BE2C (cell line): ENCODE results near the gene CREB3L1.

Experiments
- DNase-seq: peaks from one replicate; pipeline ENCODE4 v3.0.0-alpha.2; 2020
- H3K27me3 ChIP-seq: fragments of 250-450 bp; sonication (Bioruptor Pico); 2 replicates; pipeline ENCODE4 v1.5.1; 2020; ENCODE audit warnings: mild to moderate bottlenecking
- H3K36me3 ChIP-seq: fragments of 250-450 bp; sonication (Bioruptor Pico); 2 replicates; pipeline ENCODE4 v1.5.1; 2020; ENCODE audit warnings: mild to moderate bottlenecking
- H3K4me1 ChIP-seq: fragments of 250-450 bp; sonication (Bioruptor Pico); 2 replicates; pipeline ENCODE4 v1.5.1; 2020
- H3K4me3 ChIP-seq: 2 replicates; pipeline ENCODE4 v1.5.1; 2011; ENCODE audit warnings: low read depth, low read length
- H3K9me3 ChIP-seq: fragments of 250-450 bp; sonication (Bioruptor Pico); 2 replicates; pipeline ENCODE4 v1.5.1; 2020
- CTCF ChIP-seq: IDR thresholded peaks from 2 replicates; pipeline ENCODE4 v1.5.1; 2012; ENCODE audit warnings: mild to moderate bottlenecking, low read depth, low read length

The CREB3L1 gene

GRCh38 chr11:46366661-46367161, 89.2 kb downstream of the CREB3L1 start:
- Histone ChIP-seq H3K9me3 (no peaks in the 10 kb centered on the region), H3K27me3 (no peaks in the 10 kb centered on the region), H3K36me3 (no peaks in the 10 kb centered on the region; the same call in 1 of the 2 replicates), H3K4me1 (peaks cover 10% of the 10 kb centered on the region), H3K4me3 (no peak overlapping the region)
- no peak for TF ChIP-seq CTCF
- no peak for DNase-seq

GRCh38 chr11:46367244-46367915, 89.9 kb downstream of the CREB3L1 start:
- no peak overlapping the region for H3K4me3 ChIP-seq
- peaks cover 10% of the 10 kb centered on the region for H3K4me1 ChIP-seq
- no peaks in the 10 kb centered on the region for H3K27me3 ChIP-seq
- DNase-seq = peak; percentile 61
- peak; percentile 58 for TF ChIP-seq CTCF
- no peaks in the 10 kb centered on the region for H3K9me3 ChIP-seq
- H3K36me3 ChIP-seq = no peaks in the 10 kb centered on the region; the same call in 1 of the 2 replicates

GRCh38 chr11:46367916-46368267, 90.4 kb downstream of the CREB3L1 start:
- DNase-seq = no peak
- no peaks in the 10 kb centered on the region; the same call in 1 of the 2 replicates for H3K36me3 ChIP-seq
- H3K4me3 ChIP-seq = no peak overlapping the region
- peaks cover 6% of the 10 kb centered on the region for H3K4me1 ChIP-seq
- H3K27me3 ChIP-seq = no peaks in the 10 kb centered on the region
- no peaks in the 10 kb centered on the region for H3K9me3 ChIP-seq
- no peak for TF ChIP-seq CTCF

- Histone ChIP-seq H3K4me1 (no peaks in the 10 kb centered on the region; the same call in 1 of the 2 replicates), H3K36me3 (no peaks in the 10 kb centered on the region; the same call in 1 of the 2 replicates), H3K4me3 (no peak overlapping the region), H3K9me3 (no peaks in the 10 kb centered on the region), H3K27me3 (no peaks in the 10 kb centered on the region)
- TF ChIP-seq CTCF = peak; percentile 77
- DNase-seq = peak; percentile 77
These were observed 92.1 kb downstream of the CREB3L1 start for GRCh38 chr11:46369458-46370152.

GRCh38 chr11:46370253-46370652, 92.8 kb downstream of the CREB3L1 start:
- H3K4me3 ChIP-seq = no peak overlapping the region
- no peak for DNase-seq
- no peaks in the 10 kb centered on the region for H3K9me3 ChIP-seq
- no peaks in the 10 kb centered on the region; the same call in 1 of the 2 replicates for H3K36me3 ChIP-seq
- no peaks in the 10 kb centered on the region for H3K27me3 ChIP-seq
- no peaks in the 10 kb centered on the region; the same call in 1 of the 2 replicates for H3K4me1 ChIP-seq
- TF ChIP-seq CTCF = no peak
